ENCODE data around the gene GRID2.
"Not testable (repeated sequence)": the region's sequence is repeated elsewhere in the genome, so short reads cannot be mapped to it uniquely, and the experiment has no call there.

The GRID2 gene

GRCh38 chr4:92305878-92306520, 2.2 kb downstream of the GRID2 start:
- DNase-seq: no peak

DNA sequence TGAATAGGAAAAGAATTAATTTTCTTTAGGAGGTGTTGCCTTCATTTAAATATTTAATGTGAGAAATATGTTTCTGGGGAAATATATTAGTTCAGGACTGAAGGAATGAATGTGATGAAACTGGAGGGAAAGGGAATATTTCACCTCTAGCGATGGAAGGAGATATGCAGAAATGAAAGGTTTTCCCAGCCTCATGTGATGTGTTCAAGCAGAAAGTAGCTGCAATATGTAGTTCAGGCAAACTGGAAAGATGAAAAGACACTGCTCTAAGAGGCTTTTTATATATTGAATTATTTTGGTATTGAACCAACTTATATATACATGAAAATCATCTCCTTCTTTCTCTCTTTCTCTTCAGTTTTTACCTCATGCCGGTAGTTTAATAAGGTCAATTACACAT, 3.4 kb downstream of the GRID2 start:
- DNase-seq: no peak

DNA sequence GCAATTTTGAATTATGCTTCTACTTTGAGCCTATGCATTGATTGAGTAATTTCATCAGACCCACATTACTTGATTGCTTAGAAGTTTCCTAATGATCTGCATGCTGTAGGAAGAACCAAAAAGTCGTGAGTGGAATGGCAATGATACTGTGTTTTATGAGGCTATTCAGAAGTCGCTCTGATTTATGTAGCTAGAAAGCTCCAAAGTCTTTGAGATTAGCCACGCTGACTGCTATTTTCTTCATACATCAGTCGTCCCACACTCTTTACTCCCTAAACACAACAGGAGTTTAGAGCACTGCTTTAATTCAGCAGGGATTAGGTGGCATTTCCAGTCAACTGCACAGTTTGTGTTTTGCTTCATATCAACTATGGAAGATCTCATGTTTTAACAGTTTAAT, 4.1 kb downstream of the GRID2 start:
- no peak for DNase-seq

DNA sequence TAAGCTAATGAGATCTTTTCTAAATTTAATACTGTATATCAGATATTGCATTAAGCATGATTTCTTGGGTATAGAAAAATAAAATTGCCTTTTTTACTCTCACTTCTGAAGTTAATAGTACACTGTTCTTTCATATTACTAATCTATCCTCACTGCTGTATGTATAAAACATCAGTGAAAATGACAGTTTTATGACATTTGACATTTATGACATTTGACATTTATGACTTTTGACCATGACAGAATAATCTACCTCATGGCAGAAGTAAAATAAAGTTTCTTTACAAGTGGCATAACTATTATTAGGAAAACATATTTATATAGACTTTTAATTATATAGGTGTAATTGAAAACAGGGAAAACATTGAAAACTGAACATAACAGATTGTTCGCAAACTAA, 13.3 kb downstream of the GRID2 start:
- DNase-seq: no peak

- no peak for DNase-seq
Measured at GRCh38 chr4:92328095-92328494, 24.3 kb downstream of the GRID2 start.

DNA sequence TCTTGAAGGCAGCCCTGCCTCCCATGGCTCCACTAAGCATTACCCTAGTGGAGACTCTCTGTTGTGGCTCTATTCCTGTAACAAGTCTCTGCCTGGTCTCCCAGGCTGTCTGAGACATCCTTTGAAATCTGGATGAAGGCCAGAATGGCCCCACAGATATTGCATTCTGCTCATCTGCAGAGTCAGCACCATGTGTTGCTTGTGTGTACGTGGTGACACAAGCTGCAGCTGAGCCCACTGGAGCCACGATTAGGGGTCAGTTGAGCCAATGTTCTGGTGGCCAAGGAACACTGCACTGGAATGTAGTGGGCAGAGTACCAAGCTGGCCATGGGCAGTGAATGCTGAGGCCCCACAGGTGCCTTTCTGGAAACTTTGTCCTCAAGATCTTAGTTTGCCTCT, 29.2 kb downstream of the GRID2 start:
- DNase-seq: no peak

DNA sequence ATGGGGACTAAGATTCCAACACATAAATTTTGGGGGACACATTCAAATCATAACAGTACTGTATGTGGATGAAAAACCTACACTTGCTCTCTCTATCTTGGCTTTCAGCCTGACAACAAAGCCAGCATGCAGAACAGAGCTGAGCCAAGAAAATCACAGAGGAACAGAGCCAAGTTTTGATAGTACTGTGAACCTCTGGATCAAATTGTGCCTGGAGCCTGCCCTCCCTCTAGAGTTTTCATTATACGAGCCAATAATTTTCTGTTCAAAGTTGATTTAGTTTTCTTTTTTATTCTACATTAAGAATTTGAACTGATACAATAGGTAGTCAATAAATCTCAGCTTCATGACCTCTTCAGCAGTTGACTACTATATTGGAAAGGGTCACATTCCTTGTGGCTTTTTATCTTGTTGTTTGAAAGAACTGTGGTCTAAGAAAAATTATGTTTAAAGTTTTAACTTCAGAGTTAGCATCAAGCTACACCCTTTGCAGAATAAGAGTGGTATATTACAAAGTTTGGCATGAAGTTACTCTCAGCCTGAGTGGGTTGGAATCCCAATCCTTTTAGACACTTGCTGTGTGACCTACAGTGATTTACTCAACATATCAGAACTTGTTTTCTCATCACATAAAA, 31.1 kb downstream of the GRID2 start:
- DNase-seq: no peak

DNA sequence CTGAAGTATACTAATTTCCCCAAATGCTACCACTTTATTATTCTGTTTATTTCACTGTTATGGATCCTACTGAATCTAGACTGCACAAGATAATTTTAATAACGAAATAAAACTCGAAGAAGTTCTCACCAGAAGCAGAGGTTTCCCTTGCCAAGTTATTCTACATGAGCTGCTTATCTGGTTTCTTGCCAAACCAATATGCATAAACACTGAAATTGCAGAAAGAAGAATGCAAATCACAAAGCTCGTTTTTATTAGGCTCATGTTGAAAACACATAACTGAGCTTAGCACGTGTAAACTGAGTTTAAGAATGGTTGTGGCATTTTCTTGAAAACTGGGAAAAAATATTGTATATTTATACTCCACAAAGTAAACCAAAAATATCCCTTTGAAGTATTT, 35.9 kb downstream of the GRID2 start:
- no peak for DNase-seq

- DNase-seq: no peak
Measured at GRCh38 chr4:92344216-92344615, 40.5 kb downstream of the GRID2 start.

- DNase-seq: no peak
Measured at GRCh38 chr4:92346289-92346688, 42.5 kb downstream of the GRID2 start.

GRCh38 chr4:92357966-92358365, 54.2 kb downstream of the GRID2 start:
- DNase-seq: no peak

- DNase-seq: no peak
Measured at GRCh38 chr4:92359491-92359890, 55.7 kb downstream of the GRID2 start.

DNA sequence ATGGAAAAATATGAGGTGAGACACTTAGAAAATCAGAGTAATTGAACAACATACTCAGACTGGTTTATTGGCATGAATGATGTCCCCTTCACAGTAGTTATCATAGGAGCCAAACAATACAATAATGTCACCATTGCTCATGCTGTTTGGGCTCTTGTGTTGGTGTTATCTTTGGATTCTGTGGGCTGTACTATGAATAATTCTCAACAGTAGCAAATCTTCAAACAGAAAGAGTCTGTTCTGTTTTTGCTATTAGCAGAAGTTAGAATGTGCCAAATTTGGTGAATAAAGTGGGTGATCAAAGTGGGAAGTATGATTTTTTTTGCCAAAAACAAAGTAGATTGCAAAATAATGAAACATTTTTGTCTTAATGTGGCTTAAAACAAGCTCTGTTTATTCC, 58.3 kb downstream of the GRID2 start:
- no peak for DNase-seq

DNA sequence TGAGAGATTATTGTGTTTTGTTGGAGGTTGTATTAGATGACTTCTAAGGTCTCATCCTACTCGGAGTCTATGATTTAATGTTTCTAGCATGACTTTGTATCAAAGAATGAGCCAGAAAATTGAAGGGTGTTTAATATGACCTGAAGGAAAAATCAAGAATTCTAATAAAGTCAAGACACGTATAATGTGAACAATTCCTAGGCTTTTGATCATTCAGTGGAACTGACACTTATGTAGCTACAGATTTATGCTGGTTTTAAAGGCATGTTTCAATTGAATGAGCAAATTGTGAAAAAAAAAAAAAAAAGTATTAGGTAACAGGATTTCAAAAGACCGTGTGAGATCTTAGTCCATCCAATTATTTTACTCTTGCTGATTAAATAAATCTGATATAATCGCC, 64.9 kb downstream of the GRID2 start:
- DNase-seq: no peak

DNA sequence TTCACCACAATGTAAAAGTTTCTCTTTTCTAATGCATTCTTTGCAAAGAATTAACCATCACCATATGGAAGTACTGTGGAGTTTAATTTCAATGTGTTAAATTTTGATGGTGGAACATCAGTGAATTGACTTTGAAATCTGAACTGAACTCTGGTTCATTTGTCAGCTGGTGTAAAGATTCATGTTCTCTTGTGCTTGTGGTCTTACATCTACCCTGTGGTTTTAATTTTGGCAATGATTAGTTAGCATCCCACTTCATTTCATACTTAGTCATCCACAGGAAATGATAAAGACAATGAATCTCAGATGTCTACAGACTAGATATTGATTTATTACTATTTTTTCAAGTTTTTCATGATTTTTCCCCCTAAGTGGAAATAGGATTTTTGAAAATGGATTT, 77.8 kb downstream of the GRID2 start:
- no peak for DNase-seq

DNA sequence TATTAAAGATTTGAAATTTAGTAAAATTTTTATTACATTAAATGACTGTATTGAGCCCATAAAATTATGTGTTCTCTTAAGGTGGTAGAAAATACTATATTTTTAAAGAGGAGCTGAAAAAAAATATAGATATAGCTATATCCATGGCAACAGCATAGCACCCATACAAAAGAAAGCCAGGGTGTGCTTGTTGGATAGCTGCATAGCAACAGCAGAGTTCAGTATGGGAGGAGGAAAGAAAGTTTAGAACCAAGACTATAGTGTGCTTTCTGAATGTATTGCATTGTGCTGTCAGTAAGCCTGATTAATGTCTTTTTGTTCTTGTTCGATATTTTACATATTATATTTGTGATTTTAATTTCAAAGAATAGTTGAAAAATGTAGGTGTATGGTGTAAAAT, 78.4 kb downstream of the GRID2 start:
- no peak for DNase-seq

- peak in 1 of 2 donors; percentile 44 for DNase-seq
Measured at GRCh38 chr4:92387459-92388069, 83.8 kb downstream of the GRID2 start.

DNA sequence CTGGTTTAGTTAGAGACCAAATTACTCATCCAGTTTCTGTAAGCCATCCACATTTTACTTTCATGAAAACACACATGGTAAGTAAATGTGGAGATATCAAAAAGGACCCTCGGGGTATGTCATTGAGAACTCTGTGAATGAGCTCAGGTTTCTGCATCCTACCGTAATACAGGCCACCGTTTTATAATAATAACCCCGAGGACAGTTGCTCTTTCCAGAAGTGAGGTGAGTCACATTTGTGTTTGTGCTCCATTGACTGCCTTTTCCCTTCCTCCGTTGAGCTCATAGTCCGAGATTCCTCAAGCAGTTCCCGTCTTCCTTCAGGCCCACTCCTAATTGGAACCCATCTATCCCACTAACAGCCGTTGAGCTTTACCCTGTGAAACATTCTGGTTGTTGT, 95.3 kb downstream of the GRID2 start:
- no peak for DNase-seq

GRCh38 chr4:92403525-92403924, 99.8 kb downstream of the GRID2 start:
- DNase-seq: not testable (repeated sequence)

DNA sequence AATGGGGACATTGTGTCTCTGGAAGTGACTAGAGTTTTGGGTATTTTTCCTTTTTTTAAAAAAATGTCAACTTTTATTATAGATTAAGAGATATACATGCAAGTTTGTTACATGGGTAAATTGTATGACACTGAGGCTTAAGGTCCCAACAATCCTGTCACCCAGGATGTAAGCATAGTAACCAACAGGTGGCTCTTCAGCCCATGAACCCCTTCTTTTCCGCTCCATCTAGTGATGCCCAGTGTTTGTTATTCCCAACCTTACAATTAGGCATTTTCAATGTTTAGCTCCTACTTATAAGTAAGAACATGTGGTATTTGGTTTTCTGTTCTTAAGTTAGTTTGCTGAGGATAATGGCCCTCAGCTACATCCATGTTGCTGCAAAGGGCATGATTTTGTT, 102.7 kb downstream of the GRID2 start:
- DNase-seq: no peak

GRCh38 chr4:92421920-92422319, 118.2 kb downstream of the GRID2 start:
- no peak for DNase-seq

DNA sequence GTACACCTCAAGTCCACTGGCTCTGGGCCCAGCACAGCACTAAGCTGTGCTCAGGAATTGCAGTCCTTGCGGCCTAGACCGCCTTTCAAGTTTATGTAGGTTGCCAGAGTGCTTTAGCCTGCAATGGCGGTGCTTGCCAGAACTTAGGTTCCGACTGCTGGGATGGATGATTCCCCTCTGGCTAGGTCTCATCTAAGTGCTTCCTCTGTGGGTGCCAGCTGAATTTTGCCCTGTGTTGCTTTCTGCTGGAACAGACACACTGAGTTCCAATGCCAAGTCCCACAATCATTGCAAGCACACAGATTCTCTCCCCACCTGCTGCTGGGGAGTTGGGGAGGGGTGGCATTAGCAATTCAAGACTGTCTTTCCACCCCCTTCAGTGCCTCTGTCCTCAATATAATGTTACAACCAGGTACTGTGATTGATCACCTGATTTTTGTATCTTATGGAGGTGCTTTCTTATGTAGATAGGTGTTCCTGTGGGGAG, 129.5 kb downstream of the GRID2 start:
- DNase-seq: no peak

DNA sequence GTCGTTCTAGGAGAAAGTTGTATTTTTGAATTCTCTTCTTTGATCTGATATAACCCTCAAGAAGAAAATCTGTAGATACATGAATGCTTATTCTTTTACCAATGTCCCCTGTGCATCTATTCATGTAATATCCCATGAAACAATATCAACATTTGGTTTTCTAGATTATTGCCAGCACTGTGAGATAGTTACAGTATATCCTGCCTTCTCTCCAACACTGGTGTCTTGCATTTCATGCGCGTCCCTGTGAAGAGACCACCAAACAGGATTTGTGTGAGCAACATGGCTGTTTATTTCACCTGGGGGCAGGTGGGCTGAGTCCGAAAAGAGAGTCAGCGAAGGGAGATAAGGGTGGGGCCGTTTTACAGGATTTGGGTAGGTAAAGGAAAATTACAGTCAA, 135.0 kb downstream of the GRID2 start:
- not testable (repeated sequence) for DNase-seq

DNA sequence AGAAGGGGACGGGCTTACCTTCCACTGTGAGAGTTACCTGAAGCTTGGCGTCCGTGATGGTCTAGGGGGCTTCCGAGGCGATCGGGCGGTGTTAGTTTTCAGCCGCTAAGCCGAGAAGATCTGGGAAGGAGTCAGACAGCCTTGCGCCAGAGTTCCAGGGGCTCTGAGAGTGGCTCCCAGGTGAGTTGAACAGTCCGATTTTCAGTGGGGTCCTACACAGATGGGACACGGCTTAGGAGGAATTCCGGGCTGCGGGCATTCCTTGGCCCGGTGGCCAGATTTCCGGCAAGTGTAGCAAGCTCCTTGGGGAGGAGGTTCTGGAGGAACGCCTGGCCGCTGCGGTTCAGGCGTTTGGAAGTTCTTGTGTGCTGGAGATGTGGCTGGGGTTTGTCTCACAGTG, 138.4 kb downstream of the GRID2 start:
- DNase-seq: not testable (repeated sequence)
